IPS-18c (cell line): Measurements from ENCODE around the gene TEX38.
"Not testable (repeated sequence)": the region's sequence is repeated elsewhere in the genome, so short reads cannot be mapped to it uniquely, and the experiment has no call there.

Experiments used
- H3K4me3 ChIP-seq: 2 replicates; pipeline ENCODE4 v1.7.0; 2013; ENCODE audit warnings: low read depth, mild to moderate bottlenecking, low read length, moderate library complexity; ENCODE audit not compliant: insufficient read depth
- H3K9me3 ChIP-seq: one replicate; pipeline ENCODE4 v1.6.1; 2013; ENCODE audit warnings: mild to moderate bottlenecking, low read length, moderate library complexity; ENCODE audit not compliant: control insufficient read depth, insufficient read depth

The TEX38 gene

DNA sequence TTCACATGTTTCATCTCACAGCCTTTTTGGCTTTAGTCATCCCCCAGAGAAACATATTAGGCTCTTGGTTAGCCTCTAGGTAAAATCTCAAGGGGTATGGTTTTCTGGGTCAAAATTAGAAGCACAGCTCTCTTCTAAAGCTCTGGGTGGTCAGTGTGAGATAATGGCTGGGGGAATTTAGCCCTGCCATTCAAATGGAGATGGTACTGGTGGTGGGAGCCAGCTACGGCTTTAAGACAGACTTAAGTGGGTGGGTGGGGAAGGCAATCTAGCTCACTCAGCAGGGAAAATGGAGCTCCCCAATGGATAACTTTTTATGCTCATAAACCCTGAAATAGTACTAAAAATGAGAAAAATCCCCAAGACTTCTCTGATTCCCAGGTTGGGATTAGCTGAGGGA, 5.7 kb downstream of the TEX38 start:
- Histone ChIP-seq H3K4me3 (no peak overlapping the region), H3K9me3 (no peaks in the 10 kb centered on the region)

DNA sequence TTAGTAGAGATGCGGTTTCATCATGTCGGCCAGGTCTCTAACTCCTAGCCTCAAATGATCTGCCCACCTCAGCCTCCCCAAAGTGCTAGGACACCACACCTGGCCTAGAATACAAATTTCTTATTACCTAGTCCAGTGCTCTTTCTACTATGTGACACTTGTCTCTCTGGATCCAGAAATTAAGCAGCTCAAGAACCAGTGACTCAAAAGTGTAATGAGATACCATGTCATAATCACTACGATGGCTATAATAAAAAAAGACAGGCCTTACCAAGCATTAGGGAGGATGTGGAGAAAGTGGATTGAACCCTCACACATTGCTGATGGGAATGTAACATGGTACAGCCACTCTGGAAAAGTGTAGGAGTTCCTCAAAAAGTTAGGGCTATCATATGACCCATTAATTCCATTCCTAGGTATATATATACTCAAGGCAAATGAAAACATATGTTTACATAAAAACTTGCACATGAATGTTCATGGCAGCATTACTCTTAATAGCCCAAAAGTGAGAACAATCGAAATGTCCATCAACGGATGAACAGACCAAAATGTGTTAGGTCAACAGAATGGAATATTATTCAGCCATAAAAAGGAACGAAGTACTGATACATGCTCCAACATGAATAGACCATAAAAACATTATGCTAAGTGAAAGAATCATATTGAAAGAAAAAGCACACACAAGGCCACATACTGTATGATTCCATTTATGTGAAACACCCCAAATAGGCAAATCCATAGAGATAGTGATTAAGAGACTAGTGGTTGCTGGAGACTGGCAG, 8.3 kb downstream of the TEX38 start:
- Histone ChIP-seq H3K4me3 (no peak overlapping the region), H3K9me3 (no peaks in the 10 kb centered on the region)

DNA sequence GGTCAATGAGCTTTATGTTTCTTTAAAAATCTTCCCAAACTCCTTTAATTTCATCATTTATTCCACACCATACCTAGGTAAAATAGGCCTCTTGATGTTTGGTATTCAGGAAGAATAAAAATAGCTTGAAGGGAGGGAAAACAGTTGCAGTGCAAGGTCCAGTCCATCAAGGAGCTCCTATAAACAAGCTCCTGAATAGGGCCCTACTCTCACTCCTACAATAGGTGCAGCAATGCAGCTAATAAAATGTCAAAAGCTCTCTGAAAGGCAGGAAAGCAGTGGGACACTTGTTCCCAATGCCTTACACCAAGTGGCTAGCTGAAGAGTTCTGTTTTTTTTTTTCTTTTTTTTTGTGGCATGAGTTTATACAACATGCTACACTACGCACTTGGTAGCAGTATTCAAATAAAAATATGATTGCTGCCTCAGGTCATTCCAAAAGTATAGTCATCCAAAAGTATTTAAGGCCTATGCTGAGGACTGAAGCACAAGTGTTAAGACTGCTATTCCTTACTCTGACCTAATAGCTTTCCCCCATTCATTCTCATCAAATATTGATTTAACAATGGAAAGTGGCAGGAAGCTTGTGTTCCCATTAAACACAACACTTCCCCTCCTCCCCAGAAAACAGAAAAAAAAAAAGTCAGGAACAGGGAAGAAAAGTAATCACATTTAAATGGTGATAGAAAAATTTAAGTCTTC, 9.8 kb downstream of the TEX38 start:
- Histone ChIP-seq H3K9me3 (no peaks in the 10 kb centered on the region), H3K4me3 (no peak overlapping the region)

DNA sequence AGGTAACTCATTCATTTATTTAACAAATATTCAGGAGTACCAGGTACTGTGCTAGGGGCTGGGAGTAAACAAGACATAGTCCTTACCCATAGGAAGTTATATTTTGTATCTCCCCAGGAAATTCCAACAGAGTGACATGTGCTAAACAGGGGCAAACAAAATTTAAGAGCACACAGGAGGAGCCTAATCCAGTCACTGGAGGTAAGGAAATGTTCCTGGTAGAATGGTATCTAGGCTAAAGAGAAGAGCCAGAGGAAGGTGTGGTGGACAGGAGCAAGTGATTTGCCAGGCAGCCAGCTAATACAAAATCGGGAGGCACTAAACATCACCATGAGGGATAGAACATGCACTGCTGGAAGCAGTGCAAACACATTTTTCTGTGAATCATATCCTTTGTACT, 10.4 kb downstream of the TEX38 start:
- H3K9me3 ChIP-seq: no peaks in the 10 kb centered on the region
- H3K4me3 ChIP-seq: no peak overlapping the region

DNA sequence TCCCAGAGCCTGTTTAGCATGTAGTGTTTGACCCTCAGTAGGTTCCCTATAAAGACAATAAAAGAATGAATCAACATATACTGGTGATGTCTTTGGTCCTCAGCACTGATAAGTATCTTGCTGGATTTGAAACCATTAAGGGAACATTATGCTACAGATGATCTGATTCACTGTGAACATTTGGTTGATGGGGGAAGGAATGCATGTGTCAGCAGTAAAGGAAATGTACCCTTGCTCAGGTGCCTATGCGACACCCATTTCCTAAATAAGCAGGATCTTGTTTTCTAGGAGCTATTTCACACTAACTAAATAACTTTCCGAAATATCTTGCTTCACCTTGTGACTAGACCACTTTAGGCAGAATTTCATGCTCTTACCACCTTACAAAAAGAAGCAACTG, 13.0 kb downstream of the TEX38 start:
- no peak overlapping the region for H3K4me3 ChIP-seq
- no peaks in the 10 kb centered on the region for H3K9me3 ChIP-seq

DNA sequence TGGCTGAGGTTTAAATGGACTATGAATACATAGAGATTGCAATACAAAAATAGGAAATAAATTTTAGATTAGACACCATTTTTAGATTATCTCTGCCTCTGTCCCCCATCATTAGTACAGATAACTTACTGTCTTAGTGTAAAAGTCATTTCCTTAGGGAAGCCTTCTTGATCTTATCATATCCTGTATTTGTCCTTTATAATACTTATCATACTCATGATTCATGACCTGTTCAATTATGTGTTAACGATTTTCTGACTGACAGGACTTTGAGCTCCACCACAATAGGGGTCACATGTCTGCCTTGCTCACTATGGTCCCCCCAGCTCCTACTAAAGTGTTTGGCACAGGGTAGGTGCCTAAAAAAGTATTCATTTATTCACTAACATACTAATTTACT, 14.6 kb downstream of the TEX38 start:
- no peaks in the 10 kb centered on the region for H3K9me3 ChIP-seq

DNA sequence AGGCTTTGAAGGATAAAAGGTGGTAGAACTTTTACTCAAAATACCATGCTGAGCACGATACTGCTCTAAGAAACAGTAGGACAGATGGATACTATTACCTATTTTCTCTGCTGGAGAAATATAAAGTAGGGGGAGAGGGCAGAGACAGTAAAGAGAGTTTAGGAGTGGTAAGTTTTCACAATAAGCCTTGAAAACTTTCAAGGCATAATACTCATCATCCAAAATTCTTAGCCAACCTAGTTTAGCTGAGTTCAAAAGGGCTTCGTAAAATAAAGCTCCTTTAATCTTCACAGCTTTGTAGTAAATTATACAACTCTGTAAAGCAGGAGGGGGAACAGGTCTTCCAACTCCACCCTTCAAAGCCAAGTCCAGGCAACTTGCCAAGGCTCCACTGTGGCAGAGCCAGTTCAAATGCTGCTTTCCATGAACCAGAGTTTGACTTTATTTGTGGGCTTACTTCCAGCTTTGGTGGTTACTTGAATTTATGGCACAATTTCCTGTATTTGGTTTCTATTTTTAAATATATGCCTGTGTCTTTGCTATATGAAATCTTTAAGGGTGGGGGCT, 15.5 kb downstream of the TEX38 start:
- H3K9me3 ChIP-seq: no peaks in the 10 kb centered on the region
- no peak overlapping the region for H3K4me3 ChIP-seq

More for the DNA sequence above, 14.6 kb downstream of the TEX38 start:
- H3K4me3 ChIP-seq: no peak overlapping the region

DNA sequence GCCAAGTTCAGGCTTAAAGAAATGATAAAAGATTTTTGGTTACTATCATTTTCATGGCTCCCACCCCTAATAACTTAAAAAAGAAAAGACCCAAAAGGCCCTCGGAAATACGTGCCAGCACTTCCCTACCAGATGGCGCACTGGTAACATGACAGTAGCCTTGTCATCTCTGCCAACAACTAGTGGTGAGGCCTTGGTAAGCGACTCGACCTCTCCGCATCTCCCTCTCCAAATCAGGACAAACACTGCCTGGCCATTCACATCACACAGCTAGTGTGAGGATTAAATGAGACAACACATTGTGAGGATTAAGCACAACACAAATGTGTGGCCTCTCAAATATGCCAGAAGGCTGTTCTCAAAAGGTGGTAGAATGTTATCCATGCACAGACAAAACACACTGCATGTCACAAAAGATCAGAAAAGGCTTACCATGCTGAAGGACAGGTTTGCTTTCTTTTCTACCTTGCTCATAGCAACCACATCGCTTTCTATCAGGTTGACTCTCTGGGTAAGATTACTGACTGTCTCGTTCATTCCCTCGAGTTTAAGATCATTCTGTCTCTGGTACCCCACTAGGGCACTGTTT, 16.4 kb downstream of the TEX38 start:
- no peaks in the 10 kb centered on the region for H3K9me3 ChIP-seq
- H3K4me3 ChIP-seq: no peak overlapping the region

DNA sequence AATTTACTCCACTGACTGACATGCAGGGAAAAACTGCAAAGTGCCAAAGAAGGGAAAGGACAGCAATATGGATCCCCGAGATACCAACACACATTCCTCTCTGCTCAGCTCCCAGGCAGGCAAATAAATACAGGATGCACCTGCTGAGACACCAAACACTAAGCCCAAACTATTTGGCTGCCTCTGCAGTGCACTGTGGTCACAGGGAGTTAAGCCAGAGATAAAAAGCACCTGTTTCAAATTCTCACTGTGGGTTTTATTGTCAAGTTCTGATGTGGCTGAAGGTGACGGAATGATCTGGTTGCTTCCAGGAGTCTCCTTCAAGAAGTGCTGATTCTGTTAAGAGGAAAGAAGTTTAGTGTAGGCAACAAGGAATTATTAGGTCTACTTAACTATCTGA, 17.7 kb downstream of the TEX38 start:
- Histone ChIP-seq H3K9me3 (no peaks in the 10 kb centered on the region), H3K4me3 (no peak overlapping the region)

DNA sequence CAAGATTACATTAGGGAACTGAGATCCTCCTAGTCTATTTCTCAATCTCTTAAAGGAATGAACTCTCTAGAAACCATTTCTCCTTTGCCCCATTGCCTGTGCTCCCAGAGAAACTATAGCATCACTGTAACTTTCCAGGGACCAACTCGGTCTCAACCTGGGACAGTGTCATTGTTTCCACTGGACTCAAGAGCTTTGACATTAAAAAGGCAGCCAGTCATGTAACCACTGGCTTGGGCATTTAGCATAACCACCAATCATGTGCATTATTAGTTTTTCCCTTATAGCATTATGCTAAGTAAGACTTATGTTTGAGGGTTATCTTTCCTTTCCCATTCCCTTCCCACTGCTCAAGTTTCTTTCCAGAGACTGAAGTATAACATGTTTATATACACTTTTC, 18.2 kb downstream of the TEX38 start:
- H3K9me3 ChIP-seq: no peaks in the 10 kb centered on the region
- H3K4me3 ChIP-seq: no peak overlapping the region

DNA sequence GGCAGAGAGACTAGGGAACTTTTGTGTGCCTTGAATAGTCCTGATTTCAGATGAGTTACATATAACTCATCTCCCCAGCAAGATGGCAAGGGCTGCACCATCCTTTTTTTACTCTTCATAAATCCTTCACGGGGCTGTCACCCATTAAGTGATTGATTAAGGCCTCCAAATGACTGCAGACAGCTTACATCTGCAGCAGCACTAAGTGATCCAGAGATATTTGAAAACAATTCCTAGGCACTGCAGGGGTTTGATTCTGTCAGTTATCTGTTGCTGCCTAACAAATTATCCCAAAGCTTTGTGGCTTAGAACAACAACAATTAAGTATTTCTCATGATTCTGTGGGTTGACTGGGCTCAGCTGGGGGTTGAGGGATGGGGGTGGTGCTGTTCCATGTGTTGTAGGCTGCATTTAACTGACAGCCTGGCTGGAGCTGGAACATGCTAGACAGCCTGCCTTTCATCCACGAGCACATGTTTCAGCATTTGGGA, 19.3 kb downstream of the TEX38 start:
- no peaks in the 10 kb centered on the region for H3K9me3 ChIP-seq
- H3K4me3 ChIP-seq: no peak overlapping the region

DNA sequence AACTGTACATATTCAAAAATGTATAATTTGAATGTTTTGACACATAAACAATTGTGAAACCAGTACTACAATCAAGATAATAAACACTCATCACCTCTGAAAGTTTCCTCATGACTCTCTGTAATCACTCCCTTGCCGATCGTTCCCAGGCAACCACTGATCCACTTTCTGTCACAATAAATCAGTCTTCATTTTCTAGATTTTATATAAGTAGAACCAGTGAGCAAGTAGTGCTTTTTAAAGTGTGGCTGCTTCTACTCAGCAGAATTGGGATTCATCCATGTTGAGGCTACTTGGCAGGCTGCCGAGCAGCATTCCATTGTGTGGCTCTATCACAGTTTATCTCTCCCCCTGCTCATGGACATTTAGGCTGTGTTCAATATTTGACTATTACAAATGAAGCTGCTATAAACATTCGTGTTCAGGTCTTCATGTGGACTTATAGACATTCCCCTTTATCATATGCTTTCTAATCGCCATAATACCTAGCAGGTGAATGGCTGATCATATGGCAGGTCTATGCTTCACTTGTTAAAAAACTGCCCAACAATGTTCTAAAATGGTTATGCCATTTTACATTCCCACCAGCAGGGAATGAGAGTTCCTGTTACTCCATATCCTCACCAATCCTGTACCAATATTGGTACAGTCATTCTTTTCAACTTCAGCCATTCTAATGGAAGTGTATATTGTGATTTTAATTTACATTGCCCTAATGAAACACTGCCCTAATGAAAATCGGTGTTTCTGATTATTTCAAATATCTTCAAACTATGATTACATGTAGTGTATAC, 20.5 kb downstream of the TEX38 start:
- H3K9me3 ChIP-seq: no peaks in the 10 kb centered on the region
- H3K4me3 ChIP-seq: no peak overlapping the region

DNA sequence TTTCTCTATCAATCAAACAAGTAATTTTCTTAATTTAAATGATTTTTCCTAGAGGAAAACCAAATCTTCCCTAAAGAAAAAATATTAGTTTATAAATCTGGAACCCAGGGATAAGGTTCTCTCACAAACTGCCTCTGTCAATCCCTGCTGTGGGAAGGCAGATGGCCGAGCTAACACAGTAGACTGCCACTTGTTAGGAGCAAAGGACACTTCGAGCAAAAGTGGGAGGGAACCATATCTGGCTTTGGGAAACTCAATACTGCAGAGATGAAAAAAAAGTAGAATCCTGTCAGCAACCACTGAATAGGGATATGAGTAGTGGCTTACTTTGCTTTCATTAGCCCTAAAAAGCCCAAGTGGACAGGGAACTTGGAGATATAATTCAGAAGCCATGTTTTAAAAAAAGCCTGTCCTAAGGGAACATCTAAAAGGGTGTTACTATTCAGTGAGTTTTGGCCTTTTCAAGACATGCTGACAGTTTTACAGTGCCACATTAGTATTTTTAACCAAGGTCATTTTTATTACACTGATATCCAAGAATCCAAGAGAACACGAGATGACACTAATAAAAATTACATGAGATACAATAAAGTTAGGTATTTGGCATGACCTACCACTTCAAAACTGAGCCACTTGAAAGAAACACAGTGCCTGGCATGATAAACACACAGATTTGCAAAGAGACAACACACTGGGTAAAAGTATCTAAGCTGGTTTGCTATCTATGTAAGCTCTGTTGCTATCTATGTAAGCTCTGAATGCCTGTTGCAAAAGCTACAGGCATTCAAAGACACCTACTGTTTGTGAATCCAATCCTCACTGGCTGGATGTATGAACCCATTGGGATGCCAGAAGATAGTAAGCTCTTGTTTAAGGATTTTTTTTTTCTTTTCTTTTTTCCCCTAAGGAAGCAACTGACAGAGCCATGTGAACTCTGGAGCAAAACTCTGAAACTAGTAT, 21.4 kb downstream of the TEX38 start:
- Histone ChIP-seq H3K4me3 (no peak overlapping the region), H3K9me3 (no peaks in the 10 kb centered on the region)

DNA sequence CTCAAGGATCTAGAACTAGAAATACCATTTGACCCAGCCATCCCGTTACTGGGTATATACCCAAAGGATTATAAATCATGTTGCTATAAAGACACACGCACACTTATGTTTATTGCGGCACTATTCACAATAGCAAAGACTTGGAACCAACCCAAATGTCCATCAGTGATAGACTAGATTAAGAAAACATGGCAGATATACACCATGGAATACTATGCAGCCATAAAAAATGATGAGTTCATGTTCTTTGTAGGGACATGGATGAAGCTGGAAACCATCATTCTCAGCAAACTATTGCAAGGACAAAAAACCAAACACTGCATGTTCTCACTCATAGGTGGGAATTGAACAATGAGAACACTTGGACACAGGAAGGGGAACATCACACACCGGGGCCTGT, 23.0 kb downstream of the TEX38 start:
- H3K4me3 ChIP-seq: not testable (repeated sequence)

DNA sequence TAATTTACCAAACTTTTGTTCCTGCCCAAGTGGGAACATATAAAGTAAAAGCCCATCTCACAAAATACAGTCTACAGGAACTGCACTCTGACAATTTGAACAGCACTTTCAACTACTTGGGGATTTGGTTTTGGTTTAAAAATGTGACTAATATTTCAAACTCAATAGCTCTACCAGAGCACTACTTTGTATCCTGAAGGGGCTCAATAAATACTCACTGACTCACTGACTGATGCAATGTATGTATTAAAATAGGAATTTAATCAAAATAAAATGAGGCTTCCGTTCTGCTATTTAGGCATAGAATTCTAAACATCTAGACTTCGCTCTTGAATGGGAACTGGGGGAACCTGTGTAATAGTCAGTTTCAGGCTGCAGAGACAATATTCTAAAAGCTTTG, 25.4 kb downstream of the TEX38 start:
- Histone ChIP-seq H3K9me3 (no peaks in the 10 kb centered on the region), H3K4me3 (no peak overlapping the region)

More for the DNA sequence above, 23.0 kb downstream of the TEX38 start:
- H3K9me3 ChIP-seq: not testable (repeated sequence)

DNA sequence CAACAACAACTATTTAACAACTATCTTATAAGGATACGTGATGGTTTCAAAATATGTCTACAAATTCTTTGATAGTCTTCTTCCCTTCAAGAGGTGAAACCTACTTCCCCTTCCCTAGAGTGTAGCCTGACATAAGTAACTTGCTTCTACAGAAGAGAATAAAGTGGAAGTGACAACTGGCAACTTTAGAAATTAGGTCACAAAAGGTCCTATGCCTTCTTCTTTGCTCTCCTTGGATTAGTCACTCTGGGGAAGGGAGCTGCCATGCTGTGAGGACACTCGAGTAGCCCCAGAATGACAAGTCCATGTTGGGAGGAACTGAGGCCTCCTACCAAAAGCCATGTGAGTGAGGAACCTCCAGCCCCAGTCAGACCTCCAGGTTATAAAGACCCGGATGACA, 28.0 kb downstream of the TEX38 start:
- Histone ChIP-seq H3K9me3 (no peaks in the 10 kb centered on the region), H3K4me3 (no peak overlapping the region)
